NCI-H524 (cell line): ENCODE data around the gene AKAP5.
"Not testable (repeated sequence)": the region's sequence is repeated elsewhere in the genome, so short reads cannot be mapped to it uniquely, and the experiment has no call there.

Source experiments
- DNase-seq, 2 experiments: peaks; one replicate each; lab custom pipeline; 2025; lab: John Stamatoyannopoulos, UW

AKAP5 gene

DNA sequence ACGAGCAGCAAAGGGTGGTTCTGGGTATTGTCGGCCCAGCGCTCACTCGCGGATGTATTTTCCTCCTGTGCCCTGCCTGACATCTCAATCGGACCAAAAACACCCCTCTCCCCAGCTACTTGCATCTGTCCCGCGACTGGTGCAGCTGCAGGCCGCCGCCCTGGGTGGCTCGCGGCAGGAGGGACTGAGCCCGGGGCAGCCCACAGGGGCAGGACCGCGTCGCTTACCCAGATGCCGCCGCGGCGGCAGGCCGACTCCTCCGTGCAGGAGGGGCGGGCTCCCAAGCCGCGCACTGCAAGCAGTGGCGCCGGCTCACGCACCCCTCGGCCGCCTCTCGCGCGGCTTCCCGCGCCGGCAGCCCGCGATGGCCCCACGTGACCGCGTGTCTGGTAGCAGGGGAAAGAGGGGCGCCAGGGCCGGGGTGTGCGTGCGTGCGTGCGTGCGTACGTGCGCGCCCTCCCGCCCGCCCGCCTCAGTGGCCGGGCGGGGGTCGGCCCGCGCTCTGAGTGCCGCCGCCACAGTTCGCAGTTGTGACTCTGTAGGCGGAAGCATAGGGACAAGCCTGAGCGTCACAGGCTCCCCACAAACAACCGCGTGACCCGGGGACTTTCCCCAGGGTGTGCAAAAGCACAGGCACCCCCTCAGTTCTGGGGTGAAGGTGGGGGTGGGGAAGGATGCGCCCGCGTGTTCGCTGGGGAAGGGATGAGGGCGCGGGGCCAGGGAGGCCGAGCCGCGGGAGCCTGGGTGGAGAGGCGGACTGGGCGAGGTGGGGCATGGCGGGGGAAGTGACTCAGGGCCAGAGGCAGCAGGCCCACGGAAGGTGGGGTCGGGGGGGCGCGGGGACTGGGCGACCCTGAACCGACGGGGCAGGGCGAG, 38.4 kb downstream of the AKAP5 start, which contains the start of gene ZBTB25:
Gene ZBTB25 (minus strand): TSS at position 405 of the 876 bp plus-strand sequence. CDS start 13,305 bp downstream, outside the sequence.
- DNase-seq = peak; percentile 91 to 97

DNA sequence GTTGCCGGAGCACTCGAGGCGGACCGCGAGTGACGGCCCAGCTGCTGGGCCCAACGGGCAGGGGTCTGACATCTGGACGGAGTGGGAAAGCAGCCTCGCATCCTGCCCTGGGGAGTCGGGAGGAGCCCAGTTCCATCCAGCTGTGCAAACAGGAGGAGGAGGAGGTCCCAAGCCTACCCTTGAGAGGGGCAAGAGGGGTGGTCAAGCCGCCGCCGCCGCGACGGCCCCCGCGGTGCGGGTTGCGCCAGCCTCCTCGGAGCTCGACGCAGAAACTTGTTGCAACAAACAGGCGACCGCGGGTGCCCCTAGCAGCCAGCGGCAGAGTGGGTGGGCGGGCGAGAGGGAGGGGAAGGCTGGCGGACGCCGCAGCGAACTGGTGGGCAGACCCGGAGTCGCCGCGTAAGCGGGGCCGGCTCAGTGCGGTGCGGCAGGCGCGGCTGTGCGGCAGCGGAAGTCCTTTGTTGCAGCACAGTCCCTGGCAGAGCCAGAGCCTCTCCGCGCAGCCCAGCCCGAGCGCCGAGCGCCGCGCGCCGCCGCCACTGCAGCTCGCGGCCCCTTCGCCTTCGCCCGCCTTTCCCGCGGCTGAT, 39.1 kb downstream of the AKAP5 start, which contains the start of gene ZBTB1:
Gene ZBTB1 (plus strand): TSS at position 461 of the 587 bp plus-strand sequence. CDS start 16,735 bp downstream, outside the sequence.
- peak; percentile 80 to 86 for DNase-seq

DNA sequence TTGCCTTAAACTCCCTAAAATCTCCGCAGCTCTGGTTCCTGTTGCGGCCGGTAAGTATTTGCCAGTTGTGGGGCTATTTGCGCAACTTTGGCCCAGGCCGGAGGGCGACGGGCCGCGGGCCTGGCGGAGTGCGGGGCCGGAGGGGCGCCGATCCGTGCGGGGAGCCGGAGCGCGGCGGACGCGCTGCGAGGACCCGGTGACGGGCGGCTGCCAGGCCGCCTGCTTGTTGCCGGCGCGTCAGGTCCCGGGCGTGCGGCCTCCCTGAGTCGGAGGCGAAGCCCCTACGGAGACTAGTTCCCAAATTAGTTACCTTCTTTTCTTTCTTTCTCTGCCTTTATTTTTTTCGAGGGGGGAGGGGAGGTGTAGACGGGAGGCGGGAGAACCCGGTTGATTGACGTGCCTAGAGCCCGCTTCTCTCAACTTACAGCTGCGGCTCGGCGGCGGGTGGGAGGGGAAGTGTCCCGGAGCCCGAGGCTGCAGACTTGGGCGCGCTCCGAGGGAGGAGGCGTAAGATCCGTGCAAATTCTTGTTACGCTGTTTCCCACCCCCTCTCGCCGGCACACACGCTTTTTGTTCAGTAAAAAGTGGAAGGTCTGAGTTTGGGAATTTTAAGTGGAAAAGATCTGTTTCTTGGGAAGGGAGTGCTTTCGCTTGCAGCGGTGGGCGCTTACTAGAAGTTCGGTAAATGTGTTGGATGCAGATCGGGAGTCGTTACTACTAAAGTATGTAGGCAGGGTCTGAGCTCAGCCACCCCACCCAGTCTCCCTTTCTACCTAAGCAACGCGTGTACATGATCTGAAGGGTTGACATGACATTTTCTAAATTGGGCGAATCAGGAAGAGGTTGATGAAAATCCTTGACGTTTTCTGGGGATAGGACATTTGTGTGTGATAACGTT, 39.8 kb downstream of the AKAP5 start:
- peak; percentile 79 to 88 for DNase-seq

DNA sequence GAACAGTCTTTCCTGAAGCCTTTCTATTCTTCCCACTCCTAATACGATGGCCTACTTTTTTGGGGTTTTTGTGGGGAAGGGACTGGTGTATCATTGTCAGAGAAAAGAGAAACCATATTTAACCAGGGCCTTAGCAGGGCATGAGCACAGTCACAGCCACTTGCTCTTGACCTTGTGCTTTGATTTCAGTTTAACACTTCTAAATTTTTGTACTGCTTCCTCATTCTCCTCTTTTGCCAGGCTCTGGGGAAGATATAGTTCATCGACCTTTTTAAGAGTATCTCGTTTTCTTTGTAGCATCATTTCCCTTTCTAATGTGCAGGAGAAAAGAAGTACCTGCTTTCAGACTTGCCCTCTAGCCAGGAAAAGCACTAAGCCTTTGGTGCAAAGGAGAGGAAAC, 41.4 kb downstream of the AKAP5 start:
- no peak for DNase-seq

DNA sequence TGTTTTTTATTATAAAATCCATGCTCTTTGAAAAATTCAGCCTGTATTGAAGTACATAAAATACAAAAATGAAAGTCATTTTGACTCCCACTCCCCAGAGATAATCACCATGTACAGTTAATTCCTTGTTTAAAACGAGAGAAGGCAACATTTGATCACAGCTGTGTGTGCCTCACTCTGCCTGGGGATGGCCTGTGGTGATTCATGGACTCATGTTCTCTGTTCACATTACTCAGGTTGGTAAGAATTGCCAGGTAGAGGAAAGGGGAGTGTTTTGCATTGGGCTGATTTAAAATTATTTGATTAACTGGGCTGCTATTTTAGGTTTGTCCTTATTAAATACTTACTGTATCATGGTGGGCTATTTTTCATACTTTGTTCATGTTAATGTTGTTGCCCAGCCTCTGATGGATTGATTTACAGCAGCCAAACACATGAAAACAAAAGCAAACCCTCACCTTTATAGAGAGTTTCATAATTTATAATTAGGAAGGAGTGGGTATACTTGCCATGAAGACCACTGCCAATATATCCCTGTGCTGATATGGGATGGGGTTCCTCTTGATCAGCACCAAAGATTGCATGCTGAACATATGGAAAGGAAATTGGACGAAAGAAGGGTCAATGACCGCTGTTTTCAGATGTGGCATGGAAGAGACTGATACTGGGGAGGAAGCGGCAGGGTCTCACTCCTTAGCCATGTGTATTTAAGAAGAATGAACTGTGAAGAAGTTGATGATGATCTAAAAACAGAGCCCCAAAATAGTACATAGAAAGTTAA, 42.3 kb downstream of the AKAP5 start:
- no peak for DNase-seq

DNA sequence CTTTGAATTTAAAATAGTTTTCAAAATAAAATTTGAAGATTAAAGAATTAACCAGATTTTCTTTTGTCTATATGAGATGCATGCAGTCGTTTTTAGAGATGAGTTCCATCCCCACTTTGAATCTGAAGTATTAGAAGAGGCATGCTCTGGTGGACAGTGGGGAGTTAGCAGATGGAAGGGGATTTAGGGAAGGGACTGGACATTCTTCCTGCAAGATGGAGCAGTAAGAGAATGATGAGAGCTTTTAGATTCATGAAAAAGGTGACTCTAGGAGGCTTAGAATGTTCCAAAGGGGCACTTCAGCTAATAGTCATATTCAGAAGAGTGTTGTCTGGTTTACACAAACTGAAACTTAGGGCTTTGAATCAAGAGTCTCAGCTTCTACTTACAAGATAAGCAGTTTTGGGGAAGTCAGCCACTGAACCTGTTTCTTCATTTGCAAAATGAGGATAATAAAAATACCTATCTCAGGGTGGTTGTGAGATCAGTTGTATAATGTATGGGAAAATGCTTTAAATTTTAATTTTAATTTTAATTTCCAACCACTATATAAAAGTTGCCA, 43.0 kb downstream of the AKAP5 start:
- DNase-seq = peak in 1 of 2 experiments; percentile 26

DNA sequence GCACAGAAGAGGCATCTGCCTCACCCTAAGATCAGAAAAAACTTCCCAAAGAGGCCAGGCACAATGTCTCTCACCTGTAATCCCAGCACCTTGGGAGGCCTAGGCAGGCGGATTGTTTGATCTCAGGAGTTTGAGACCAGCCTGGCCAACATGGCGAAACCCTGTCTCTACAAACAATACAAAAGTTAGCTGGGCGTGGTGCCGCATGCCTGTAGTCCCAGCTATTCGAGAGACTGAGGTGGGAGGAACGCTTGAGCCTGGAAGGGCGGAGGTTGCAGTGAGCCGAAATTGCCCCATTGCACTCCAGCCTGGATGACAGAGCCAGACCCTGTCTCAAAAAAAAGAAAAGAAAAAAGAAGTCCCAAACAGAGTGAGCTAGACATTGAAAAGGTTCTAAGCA, 43.7 kb downstream of the AKAP5 start:
- no peak for DNase-seq

DNA sequence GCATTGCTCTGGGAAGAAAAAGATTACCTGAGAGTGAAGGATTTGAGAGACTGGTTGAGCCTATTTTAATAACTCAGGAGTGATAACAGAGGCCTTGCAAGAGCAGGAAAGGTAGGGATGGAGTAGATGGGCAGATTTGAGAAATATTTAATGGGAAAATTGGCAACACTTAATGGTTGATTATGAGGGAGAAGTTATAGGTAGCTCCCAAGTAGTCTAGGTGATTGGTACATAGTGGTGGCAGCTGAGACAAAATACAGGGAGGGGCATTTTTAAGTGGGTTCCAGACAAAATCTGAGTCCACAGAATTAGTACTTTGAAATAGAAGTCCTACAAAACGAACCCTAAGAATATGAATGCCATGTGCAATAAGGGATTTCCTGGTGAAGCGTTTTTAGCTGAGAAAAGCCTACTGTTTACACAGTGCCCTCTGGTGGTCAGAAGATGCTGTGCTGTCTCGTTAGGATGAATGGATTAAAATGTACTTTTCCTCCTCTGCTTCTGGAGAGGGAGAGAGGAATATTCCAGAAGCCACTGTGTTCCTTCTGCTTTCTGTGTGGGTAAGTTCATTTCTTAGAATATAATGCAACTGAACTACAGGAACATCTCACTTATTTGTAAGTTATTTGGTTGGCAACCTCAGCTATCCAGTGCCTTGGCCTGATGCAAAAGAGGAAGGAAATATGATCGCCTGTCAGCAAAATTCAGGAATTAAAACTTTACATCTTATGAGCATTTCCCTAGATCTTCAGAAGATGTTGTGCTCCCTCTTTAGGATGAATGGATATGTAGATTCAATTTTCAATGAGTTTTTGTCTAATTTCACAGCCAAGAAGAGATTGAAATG, 45.7 kb downstream of the AKAP5 start:
- peak; percentile 60 to 73 for DNase-seq

DNA sequence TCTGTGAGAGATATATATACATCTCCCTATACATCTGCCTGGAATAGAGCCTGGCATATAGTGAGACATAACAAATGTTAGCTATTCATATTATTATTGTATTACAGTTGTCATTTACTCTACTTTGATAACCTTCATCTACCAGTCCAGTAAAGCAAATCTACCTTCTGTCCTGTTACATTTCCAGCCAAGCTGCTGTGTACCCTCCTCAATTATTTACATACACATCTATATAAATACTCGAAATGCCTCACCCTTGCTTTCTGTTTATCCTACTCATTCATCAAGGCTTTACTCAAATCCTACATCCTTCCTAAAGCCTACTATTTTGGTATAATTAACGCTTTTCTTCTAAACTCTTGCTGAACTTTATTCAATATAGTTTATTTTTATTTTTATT, 48.0 kb downstream of the AKAP5 start:
- no peak for DNase-seq

DNA sequence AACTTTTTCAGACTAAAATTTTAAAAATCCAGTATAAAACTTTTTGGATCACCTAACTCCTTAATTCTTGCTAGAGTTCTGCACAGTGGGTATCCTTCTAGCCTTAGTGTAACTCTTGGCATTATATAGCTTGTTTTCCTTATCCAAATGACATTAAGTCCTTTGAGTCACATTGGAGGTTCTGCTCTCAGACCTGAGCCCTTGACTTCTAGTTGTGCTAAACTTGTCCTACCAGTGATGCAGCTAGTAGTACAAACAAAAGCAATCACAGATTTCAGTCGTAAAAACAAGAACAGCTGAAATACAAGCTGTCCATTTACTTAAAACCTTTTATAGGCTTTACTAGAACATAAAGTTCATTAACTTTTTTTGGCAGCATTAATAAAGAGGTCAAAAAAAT, 49.8 kb downstream of the AKAP5 start:
- DNase-seq = no peak

DNA sequence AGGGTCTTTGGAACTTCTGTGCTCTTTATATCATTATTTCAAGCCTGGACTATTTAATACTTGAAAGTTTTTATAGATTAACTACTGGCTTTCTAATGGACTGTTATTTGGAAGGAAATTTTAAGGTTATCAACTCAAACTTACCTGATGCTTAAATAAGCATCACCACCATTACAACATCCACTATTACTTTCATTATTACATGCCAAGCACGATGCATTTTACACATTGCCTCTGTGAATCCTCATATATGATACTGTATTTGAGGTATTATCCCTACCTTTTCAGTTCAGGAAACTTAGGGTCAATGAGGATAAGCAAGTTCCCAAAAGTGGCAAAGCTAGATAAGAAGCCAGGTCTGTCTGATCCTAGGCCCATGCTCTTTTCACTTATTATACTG, 51.7 kb downstream of the AKAP5 start:
- DNase-seq = no peak

DNA sequence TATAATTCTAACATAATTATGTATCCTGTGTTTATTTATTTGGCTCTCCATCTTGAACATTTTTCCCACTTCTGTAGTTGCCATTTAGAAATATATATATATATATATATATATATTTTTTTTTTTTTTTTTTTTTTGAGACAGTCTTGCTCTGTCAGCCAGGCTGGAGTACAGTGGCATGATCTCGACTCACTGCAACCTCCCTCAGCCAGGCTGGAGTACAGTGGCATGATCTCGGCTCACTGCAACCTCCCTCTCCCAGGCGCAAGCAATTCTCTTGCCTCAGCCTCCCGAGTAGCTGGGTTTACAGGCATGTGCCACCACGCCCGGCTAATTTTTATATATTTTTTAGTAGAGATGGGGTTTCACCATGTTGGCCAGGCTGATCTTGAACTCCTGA, 52.4 kb downstream of the AKAP5 start:
- not testable (repeated sequence) for DNase-seq

DNA sequence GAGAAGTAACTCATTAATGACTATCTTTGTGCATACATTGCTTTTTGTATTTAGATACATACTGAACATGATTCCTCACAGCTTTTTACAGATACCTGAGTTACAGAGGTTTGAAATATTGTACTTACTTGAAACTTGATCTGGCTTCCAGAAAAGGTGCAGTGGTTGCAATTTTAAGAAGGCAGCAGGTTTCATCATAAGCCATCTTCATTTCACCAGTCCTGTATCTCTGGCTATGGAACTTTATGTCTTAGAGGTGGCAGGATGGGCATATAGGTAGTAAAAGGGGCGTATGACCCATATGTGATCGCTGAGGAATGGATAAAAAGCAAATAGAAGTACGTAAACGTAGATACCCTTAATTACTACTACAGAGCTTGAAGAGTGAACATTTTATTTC, 52.9 kb downstream of the AKAP5 start:
- DNase-seq = no peak

DNA sequence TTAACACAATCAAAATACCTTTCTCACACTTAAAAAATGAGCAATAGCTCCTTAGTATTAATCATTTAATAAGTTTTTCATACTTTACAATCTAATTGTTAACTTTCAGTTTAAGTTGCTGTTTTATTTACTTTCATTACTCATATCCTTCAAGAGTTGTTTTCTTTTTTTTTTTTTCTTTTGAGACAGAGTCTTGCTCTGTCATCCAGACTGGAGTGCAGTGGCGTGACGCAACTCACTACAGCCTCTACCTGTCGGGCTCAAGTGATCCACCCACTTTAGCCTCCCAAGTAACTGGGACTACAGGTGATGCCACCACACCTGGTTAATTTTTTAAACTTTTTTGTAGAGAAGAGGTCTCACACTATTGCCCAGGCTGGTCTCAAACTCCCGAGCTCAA, 55.4 kb downstream of the AKAP5 start:
- no peak for DNase-seq

DNA sequence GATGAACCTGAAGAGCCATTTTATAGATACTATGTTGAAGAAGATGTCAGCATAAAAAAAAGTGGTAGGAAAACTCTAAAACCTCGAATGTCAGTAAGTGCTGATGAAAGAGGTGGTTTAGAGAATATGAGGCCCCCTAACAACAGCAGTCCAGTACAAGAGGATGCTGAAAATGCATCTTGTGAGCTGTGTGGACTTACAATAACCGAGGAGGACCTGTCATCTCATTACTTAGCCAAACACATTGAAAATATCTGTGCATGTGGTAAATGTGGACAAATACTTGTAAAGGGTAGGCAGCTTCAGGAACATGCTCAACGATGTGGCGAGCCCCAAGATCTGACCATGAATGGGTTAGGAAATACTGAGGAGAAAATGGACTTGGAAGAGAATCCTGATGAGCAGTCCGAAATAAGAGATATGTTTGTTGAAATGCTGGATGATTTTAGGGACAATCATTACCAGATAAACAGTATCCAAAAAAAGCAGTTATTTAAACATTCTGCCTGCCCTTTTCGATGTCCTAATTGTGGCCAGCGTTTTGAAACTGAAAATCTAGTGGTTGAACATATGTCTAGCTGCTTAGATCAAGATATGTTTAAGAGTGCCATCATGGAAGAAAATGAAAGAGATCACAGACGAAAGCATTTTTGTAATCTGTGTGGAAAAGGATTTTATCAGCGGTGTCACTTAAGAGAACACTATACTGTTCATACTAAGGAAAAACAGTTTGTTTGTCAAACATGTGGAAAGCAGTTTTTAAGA, 57.5 kb downstream of the AKAP5 start:
- no peak for DNase-seq
